GM18505 (cell line): ENCODE data around the gene CFAP92.

Experiments used
- ATAC-seq: cut with Tn5 transposase; IDR thresholded peaks from one replicate; pipeline ENCODE4 v1.9.1; 2021; ENCODE audit not compliant: unreplicated experiment
- POLR2A ChIP-seq: IDR thresholded peaks from 4 replicates; pipeline ENCODE4 v1.6.1; 2011; ENCODE audit warnings: borderline replicate concordance; ENCODE audit not compliant: insufficient read depth, insufficient read length; ENCODE audit errors: extremely low read depth

Gene CFAP92

GRCh38 chr3:129033633-129034321 is 39.9 kb upstream of the CFAP92 start:
- ATAC-seq, result no peak

GRCh38 chr3:129033151-129033550 is 39.3 kb upstream of the CFAP92 start:
- TF ChIP-seq POLR2A, result no peak
- no peak for ATAC-seq

More at GRCh38 chr3:129033633-129034321, 39.9 kb upstream of the CFAP92 start:
- no peak for TF ChIP-seq POLR2A

- no peak for TF ChIP-seq POLR2A
- ATAC-seq, result no peak
Measured at GRCh38 chr3:129032716-129033115, 38.8 kb upstream of the CFAP92 start.

- TF ChIP-seq POLR2A, result no peak
- no peak for ATAC-seq
Measured at GRCh38 chr3:129031476-129032215, 37.8 kb upstream of the CFAP92 start.

GRCh38 chr3:129030611-129031010 is 36.7 kb upstream of the CFAP92 start:
- no peak for ATAC-seq

GRCh38 chr3:129028866-129029265 is 35.0 kb upstream of the CFAP92 start:
- no peak for TF ChIP-seq POLR2A
- ATAC-seq, result no peak

More at GRCh38 chr3:129030611-129031010, 36.7 kb upstream of the CFAP92 start:
- no peak for TF ChIP-seq POLR2A

- TF ChIP-seq POLR2A, result no peak
- ATAC-seq, result no peak
Measured at GRCh38 chr3:129027544-129027880, 33.6 kb upstream of the CFAP92 start.

- peak; percentile 98 for ATAC-seq
- TF ChIP-seq POLR2A, result peak; percentile 65
Measured at GRCh38 chr3:129026728-129027543, 33.1 kb upstream of the CFAP92 start.

- no peak for ATAC-seq
- TF ChIP-seq POLR2A, result no peak
Measured at GRCh38 chr3:129025691-129026435, 32.0 kb upstream of the CFAP92 start.

GRCh38 chr3:129025108-129025507 is 31.2 kb upstream of the CFAP92 start:
- ATAC-seq, result no peak
- no peak for TF ChIP-seq POLR2A

- ATAC-seq, result no peak
- TF ChIP-seq POLR2A, result no peak
Measured at GRCh38 chr3:129023909-129024308, 30.0 kb upstream of the CFAP92 start.

- no peak for TF ChIP-seq POLR2A
- no peak for ATAC-seq
Measured at GRCh38 chr3:129023008-129023358, 29.1 kb upstream of the CFAP92 start.

GRCh38 chr3:129022114-129023007 is 28.5 kb upstream of the CFAP92 start:
- no peak for ATAC-seq
- no peak for TF ChIP-seq POLR2A

- no peak for ATAC-seq
- no peak for TF ChIP-seq POLR2A
Measured at GRCh38 chr3:129021140-129021551, 27.3 kb upstream of the CFAP92 start.
